GM21723 (cell line): Measurements from ENCODE around the gene ASIC2.

Experiments
- ATAC-seq: cut with Tn5 transposase; IDR thresholded peaks from one replicate; pipeline ENCODE4 v1.9.1; 2021; ENCODE audit warnings: mild to moderate bottlenecking, moderate library complexity; ENCODE audit not compliant: unreplicated experiment

ASIC2 gene

DNA sequence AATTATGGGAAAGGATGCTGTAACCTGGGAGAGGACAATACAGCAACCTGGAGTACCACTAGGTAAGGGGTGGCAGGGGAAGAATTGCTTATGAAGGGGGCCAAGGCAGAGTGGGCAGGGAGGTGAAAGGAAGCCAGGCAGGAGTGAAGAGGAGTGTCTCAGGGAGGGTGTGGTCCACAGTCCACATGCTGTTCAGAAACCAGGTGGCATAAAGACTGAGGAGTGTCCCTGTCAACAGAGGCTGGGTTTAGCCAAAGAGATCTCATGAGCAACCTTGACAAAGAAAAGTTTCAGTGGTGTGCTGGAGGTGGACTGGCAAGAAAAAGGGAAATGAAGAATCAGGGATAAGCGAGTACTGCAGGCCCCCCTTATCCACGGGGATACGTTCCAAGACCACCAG is 213.0 kb downstream of the ASIC2 start:
- ATAC-seq = no peak

DNA sequence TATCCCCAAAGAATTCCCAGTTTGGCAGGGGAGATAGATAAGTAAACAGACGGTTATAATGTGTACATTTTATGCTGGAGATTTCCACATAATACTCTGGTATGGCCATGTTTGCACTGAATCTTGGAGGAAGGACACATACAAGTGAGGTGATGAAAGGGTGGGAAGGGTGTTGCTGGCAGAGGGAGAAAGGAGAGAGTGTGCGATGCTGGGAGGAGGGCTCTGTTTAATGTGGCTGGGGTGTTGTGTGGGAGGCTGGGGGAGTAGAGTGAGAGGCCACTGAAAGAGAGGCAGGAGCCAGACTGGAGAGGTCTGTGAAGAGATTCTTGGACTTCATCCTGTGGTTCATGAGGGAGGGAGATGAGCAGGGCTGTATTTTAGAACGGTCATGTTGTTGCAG is 213.9 kb downstream of the ASIC2 start:
- ATAC-seq = no peak

GRCh38 chr17:33076979-33077378 is 216.1 kb downstream of the ASIC2 start:
- no peak for ATAC-seq

- ATAC-seq = no peak
These were observed 219.7 kb downstream of the ASIC2 start for GRCh38 chr17:33073416-33073815.

GRCh38 chr17:33072421-33073161 is 220.5 kb downstream of the ASIC2 start:
- ATAC-seq = no peak

DNA sequence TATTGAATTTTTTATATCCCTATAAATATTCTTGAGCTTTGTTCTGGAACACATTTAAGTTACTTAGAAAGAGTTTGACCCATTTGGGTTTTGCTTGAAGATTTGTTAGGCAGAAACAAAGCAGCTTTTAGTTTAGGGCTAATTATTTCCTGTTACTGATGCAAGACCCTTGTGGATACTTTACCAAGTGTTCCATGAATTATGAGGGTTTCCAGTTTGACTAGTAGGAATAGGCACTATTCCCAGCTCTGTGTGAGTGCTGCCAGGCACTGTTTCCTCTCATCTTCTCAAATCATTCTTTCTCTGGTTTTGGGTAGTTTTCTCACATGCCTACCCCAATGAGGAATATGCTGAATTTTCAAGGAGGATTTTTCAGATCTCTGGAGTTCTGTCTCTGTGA is 221.4 kb downstream of the ASIC2 start:
- no peak for ATAC-seq

DNA sequence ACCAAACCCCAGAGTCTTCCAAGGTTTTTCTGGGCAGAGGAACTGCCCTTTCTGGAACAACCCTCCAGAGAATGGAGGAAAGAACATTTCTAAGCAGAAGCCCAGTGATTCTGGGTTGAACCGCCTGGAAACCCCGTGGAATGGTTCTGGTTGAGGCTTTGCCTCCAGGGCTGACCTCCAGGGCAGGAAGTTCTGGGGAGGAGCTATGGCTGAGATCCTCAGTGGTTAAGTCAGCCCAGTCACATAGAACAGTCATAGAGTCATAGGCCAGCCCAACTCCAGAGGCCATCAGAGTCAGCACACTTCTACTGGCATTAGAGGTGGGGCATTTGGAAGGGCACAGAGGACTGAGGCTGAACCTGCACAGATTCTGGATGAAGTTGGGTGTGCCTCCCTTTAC is 235.5 kb downstream of the ASIC2 start:
- ATAC-seq = no peak

DNA sequence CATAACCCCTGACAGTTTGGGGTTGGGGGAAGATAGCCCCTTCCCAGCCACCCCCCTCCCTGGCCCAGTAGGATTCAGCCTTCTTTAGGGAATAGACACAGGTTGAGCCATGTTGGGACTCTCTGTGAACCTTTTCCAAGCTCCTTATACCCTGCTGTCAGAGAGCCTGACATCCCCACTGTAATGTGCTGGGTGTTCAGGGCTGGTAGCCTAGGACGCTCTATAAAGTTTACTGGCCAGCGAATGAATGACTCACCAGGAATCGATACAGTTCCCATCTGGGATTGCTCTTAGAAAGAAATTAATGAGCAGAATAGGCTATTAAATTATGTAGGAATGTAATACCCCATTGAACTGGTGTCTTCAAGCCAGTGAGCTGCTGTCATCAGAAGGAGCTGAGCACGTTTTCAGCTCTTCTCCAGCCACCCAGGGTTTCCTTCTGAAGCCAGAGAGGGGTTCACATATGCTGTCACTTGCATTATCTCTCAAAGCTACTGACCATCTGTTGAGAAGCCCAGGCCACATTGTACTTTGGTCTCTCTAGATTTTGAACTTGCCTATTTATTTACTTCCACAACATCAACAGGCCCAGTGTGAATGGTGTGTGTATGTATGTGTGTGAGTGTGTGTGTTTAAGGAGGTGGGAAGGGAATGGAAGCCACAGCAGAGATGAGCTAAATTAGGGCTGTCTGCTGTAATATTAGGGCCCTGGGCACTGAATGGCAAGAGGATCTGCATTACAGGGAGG is 236.5 kb downstream of the ASIC2 start:
- ATAC-seq = no peak

GRCh38 chr17:33055746-33056145 is 237.3 kb downstream of the ASIC2 start:
- ATAC-seq = no peak

- ATAC-seq = no peak
These were observed 237.9 kb downstream of the ASIC2 start for GRCh38 chr17:33055171-33055611.

DNA sequence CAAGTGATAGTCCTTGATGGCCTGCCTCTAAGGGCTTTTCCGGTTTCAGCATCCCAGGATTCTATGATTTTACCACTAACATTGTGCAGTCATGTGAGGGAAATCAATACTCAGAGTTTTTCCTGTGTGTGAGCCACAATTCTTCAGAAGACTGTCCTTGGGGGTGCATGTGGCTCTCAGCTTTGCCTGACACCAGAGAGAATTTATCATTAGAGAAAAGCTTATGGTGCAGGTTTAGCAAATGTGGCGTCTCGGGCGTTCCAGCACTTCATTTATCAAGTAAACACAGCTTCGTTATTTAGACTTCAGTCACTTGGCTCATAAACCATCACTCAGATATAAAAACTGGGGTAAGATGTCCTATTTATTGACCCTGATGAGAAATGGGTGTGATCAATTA is 238.7 kb downstream of the ASIC2 start:
- ATAC-seq = no peak

GRCh38 chr17:33053676-33054075 is 239.4 kb downstream of the ASIC2 start:
- no peak for ATAC-seq

- no peak for ATAC-seq
These were observed 240.2 kb downstream of the ASIC2 start for GRCh38 chr17:33052856-33053255.

DNA sequence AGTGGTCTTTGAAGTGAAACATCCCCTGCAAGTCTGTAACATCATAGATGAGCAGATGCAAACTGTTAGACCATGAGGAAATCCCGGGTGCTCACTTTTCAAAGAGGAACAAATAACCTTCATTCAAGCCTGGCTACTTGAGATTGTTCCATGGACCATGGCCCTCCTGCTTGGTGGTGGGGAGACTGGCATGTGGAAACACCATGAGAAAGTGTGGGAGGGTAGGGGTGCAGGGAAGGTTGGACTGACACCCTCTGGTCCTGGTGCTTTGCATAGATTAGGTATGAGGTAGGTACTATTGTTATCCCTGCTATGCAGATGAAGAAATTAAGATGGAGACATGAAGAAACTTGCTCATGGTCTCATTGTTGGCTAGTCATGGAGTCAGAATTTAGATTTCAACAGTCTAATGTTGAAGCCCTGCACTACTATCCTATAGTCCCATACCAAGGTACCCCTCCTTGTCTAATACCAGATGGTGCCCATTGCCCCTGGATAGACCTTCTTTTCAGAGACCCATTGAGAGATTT is 242.4 kb downstream of the ASIC2 start:
- ATAC-seq = no peak

GRCh38 chr17:33049781-33050414 is 243.2 kb downstream of the ASIC2 start:
- no peak for ATAC-seq

DNA sequence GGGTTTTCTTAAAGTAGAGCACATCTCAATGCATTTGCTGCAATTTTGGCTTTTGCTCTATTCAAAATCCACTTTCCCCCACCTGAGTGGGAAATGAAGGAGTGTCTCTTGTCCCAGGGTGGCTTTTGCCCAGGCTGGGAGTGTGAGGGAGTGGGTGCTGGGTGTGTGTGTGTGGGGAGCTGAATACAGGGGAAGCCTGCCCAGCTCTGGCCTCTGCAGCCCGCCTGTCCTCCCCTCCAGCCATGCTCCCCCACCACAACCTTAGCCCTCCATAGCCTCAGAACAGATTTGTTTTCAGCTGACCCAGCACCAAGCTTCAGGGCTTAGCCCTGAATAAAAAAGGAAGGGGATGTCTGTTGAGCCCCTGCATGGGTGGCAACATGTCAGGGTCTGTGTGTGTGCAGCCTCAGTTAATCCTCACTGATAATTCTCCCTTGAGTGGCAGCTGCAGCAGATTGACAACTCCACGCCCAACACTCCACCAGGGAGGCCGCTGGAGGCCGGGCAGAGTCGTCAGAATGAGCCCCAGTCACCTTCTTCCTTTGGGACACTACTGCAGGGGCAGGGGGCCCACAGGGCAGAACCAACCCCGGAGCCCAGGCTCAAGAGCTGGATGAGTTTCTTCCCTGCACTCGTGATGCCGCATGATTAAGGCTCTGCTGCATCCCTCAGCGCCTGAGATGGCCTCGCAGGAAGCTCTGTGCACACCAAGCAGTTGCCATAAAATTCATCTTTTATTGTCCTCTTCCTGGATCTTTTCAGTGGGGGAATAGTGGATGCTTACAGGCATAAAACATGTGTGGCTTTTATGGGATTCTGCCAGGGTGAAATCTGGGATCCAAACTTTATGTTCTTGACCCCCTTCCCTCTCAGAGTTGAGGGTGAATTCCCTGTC is 246.5 kb downstream of the ASIC2 start:
- no peak for ATAC-seq

DNA sequence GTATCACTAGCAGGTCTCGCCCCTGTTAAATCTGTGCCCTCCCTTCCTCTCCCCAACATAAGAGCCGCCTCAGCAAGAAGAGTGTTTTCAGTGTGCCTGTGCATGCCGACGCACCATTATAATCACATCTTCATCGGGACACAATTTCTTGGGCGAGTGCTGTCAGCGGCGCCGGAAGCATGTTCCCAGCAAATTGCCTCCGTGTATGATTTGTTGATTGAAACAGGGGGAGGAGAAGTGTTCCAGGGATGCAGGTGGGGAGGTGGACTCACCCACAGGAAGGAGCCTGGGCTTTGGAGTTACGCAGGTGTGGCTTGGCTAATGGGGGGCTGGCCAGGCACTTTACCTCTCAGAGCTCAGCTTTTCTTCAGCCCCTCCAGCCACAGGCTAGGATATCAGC is 247.9 kb downstream of the ASIC2 start:
- ATAC-seq = no peak

DNA sequence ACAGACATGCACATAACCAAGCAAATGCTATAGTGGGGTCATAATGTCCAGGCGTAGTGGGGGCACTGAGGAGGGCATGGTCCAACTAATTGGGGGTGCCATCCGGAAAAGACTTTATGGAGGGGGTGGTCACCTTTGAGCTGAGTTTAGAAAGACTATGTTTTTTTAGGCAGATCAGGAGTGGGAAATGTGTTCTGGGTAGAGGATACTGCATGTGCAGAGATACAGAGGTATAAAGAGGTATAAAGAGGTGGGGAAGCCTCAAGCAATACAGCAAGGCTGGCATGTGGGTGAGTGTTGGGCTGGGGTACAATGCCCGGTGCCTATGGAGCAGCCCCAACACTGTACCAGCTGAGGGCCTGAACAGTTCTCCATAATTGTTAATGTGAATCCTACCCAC is 248.3 kb downstream of the ASIC2 start:
- ATAC-seq = no peak

- ATAC-seq = no peak
These were observed 252.6 kb downstream of the ASIC2 start for GRCh38 chr17:33040461-33040860.

DNA sequence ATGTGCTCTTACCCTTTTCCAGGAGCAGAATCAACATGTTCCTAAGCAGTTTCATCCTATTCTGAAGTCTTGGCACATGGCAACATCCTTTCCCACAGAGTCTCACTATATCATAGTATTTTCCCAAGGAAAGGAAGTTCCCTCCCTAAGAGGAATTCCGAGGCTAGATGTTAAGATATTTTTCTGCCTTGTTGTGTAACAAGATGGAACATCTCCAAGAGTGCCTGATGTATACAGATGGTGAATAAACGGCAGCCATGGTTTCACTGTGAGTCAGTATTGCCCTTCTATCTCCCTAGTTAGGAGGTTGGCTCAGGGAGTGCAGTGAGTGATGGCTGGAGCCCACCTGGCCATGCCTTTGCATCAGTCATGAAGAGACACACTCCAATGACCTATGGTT is 253.2 kb downstream of the ASIC2 start:
- ATAC-seq = no peak

DNA sequence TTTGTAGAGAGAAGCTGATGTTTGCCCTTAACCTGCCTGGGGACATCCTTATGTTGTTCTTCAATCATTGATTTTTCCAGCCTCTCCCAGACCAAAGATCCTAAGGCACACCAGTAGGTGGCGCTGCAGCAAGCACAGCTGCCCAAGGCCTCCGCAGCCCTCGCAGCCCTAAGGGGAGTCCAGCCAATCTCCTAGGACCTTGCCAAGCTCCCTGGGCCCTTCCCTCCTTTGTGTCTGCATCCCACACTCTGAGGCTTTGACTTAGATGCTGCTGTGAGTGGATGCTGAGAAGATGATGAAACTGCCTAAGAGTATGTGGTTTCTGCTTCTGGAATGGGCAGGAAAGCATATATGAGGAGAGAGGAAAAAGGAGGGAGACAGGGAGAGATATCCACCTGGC is 254.4 kb downstream of the ASIC2 start:
- ATAC-seq = no peak
